Nephron progenitor cell (in vitro differentiated cells): ENCODE results near the gene GABBR1.
"Not testable (repeated sequence)": the region's sequence is repeated elsewhere in the genome, so short reads cannot be mapped to it uniquely, and the experiment has no call there.

Experiments
- DNase-seq: peaks from one replicate; pipeline ENCODE4 v3.0.0; 2021
- H3K27ac Mint-ChIP-seq: 2 replicates; pipeline ENCODE4 v1.8.0; 2021; ENCODE audit warnings: mild to moderate bottlenecking, moderate library complexity, mixed read lengths
- H3K27me3 Mint-ChIP-seq: 2 replicates; pipeline ENCODE4 v1.8.0; 2021; ENCODE audit warnings: mild to moderate bottlenecking, low read depth, mixed read lengths; ENCODE audit not compliant: poor library complexity
- H3K36me3 Mint-ChIP-seq: 2 replicates; pipeline ENCODE4 v1.8.0; 2021; ENCODE audit warnings: low read depth, mixed read lengths
- H3K4me1 Mint-ChIP-seq: 2 replicates; pipeline ENCODE4 v1.8.0; 2021; ENCODE audit warnings: mixed read lengths
- H3K4me3 Mint-ChIP-seq: 2 replicates; pipeline ENCODE4 v1.8.0; 2021; ENCODE audit warnings: mild to moderate bottlenecking, moderate library complexity, mixed read lengths
- H3K9me3 Mint-ChIP-seq: 2 replicates; pipeline ENCODE4 v1.8.0; 2021; ENCODE audit warnings: mild to moderate bottlenecking, moderate library complexity, mixed read lengths
- TF ChIP-seq, protein P1 (sequence below): fragments of 200-600 bp; sonication (generic); IDR thresholded peaks from 2 replicates; pipeline ENCODE4 v1.5.0; 2021; ENCODE audit warnings: antibody characterized with exemption

GABBR1 gene

DNA sequence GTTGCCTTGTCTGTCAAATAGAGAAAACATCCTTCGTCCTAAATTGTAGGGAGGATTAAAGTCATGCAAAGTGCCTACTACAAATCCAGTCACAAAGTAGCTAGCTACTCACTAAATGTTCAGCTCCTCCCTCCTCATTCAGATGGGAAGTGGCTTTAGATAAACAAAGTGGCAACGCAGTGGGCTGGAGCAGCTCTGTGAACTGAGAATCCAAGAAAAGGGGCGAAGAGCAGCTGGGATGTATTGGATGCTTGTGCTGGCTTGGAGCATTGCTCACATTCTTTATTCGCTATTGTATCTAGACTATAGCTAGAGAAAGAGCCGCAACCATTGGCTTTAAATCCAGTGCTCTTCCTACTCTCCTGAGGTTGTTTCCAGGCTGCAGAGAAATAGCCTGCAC, 34.2 kb upstream of the GABBR1 start:
- H3K4me3 Mint-ChIP-seq = no peak overlapping the region
- DNase-seq = no peak
- no peaks in the 10 kb centered on the region for H3K36me3 Mint-ChIP-seq
- H3K9me3 Mint-ChIP-seq = no peaks in the 10 kb centered on the region
- H3K27me3 Mint-ChIP-seq = peaks cover 51% of the 10 kb centered on the region
- H3K4me1 Mint-ChIP-seq = peaks cover 37% of the 10 kb centered on the region
- TF ChIP-seq, protein P1, sequence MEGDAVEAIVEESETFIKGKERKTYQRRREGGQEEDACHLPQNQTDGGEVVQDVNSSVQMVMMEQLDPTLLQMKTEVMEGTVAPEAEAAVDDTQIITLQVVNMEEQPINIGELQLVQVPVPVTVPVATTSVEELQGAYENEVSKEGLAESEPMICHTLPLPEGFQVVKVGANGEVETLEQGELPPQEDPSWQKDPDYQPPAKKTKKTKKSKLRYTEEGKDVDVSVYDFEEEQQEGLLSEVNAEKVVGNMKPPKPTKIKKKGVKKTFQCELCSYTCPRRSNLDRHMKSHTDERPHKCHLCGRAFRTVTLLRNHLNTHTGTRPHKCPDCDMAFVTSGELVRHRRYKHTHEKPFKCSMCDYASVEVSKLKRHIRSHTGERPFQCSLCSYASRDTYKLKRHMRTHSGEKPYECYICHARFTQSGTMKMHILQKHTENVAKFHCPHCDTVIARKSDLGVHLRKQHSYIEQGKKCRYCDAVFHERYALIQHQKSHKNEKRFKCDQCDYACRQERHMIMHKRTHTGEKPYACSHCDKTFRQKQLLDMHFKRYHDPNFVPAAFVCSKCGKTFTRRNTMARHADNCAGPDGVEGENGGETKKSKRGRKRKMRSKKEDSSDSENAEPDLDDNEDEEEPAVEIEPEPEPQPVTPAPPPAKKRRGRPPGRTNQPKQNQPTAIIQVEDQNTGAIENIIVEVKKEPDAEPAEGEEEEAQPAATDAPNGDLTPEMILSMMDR = no peak
- no peak overlapping the region for H3K27ac Mint-ChIP-seq

- Mint-ChIP-seq H3K27ac (no peak overlapping the region), H3K9me3 (no peaks in the 10 kb centered on the region), H3K4me3 (no peak overlapping the region), H3K36me3 (no peaks in the 10 kb centered on the region), H3K27me3 (peaks cover 54% of the 10 kb centered on the region), H3K4me1 (peaks cover 37% of the 10 kb centered on the region)
- DNase-seq = no peak
- TF ChIP-seq, protein P1 = no peak
These were observed 33.8 kb upstream of the GABBR1 start for GRCh38 chr6:29666826-29667130.

- TF ChIP-seq, protein P1 = no peak
- Mint-ChIP-seq H3K27me3 (peaks cover 57% of the 10 kb centered on the region), H3K36me3 (no peaks in the 10 kb centered on the region), H3K4me1 (peaks cover 37% of the 10 kb centered on the region), H3K27ac (peak overlapping the region; percentile 39), H3K9me3 (no peaks in the 10 kb centered on the region), H3K4me3 (no peak overlapping the region)
- no peak for DNase-seq
These were observed 33.2 kb upstream of the GABBR1 start for GRCh38 chr6:29665942-29666825.

DNA sequence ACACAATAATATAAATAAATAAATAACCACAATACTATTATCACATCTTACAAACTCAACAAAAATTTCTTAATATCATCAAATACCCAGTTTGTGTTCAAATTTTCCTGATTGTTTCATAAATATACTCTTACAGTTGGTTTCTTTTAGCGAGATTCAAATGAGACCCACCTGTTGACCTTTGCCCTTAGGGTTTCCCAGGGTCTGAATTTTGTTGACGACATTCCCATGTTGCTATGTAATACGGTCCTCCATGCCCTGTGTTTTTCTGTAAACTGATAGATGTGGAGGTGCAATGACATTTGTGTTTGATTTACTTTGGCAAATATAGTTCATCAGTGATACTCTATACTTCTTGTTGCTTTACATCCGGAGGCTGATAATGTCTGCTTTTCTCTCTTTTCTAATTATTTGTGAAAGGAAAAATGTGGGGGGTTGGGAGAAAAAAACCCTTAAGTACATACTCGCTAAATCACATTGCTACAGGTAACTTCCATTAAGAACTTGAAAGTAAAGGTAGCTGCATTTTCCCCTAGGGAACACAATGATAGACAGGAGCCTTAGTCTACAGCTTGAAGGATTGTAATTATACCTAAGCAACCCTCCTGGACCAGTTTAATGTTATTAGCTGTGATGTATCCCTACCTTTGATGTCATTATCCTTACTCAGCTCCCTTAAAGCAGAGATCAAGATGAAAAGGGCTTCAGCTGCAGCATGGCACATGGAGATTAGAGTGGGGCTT, 30.5 kb upstream of the GABBR1 start:
- H3K4me1 Mint-ChIP-seq = peaks cover 32% of the 10 kb centered on the region
- DNase-seq = no peak
- TF ChIP-seq, protein P1 = no peak
- no peak overlapping the region for H3K4me3 Mint-ChIP-seq
- no peaks in the 10 kb centered on the region for H3K36me3 Mint-ChIP-seq
- no peaks in the 10 kb centered on the region for H3K9me3 Mint-ChIP-seq
- peaks cover 47% of the 10 kb centered on the region for H3K27me3 Mint-ChIP-seq
- H3K27ac Mint-ChIP-seq = no peak overlapping the region

DNA sequence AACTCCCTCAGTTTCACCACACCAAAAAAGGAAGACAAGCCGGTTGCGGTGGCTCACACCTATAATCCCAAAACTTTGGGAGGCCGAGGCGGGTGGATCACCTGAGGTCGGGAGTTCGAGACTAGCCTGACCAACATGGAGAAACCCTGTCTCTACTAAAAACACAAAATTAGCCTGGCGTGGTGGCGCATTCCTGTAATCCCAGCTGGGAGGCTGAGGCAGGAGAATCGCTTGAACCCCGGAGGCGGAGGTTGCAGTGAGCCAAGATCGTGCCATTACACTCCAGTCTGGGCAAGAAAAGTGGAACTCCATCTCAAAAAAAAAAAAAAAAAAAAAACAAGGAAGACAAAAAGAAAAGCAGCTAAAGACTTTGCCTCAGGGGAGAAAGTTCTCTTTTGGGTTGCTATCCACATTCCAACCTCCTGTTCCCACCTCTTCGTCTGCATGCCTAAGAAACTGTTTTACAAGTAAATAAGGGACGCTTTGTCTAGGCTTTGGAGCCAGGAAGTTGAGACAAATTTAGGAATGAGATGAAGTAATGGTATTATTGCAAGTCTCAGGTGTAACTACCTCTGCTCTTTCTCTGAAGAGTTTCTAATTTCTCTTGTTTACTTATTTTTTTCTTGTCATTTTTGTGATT, 28.6 kb upstream of the GABBR1 start:
- H3K9me3 Mint-ChIP-seq, H3K4me3 Mint-ChIP-seq, H3K36me3 Mint-ChIP-seq, DNase-seq, H3K27ac Mint-ChIP-seq: not testable (repeated sequence)
- peaks cover 25% of the 10 kb centered on the region for H3K4me1 Mint-ChIP-seq
- H3K27me3 Mint-ChIP-seq = peaks cover 38% of the 10 kb centered on the region

DNA sequence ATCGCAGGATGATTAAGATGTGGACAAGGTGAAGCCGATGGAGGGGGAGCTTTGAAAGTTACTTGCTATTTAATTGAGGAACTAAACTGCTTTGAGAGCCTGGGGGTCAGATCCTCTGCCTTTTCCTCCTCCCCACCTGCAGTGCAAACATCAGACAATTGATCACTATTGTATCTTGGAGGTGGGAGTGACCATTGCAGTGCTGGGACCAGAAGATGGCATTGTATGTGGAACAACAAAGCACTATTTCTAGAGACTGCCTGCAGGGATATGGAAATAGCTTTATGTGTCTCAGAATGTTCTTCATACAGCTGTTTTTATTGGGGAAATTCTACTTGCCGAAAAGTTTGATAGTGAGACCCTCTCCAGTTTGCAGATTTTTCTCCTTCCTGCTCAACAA, 28.1 kb upstream of the GABBR1 start:
- no peaks in the 10 kb centered on the region for H3K36me3 Mint-ChIP-seq
- no peaks in the 10 kb centered on the region for H3K9me3 Mint-ChIP-seq
- TF ChIP-seq, protein P1 = no peak
- no peak overlapping the region for H3K27ac Mint-ChIP-seq
- no peak overlapping the region for H3K4me3 Mint-ChIP-seq
- peaks cover 26% of the 10 kb centered on the region for H3K4me1 Mint-ChIP-seq
- DNase-seq = no peak
- H3K27me3 Mint-ChIP-seq = peaks cover 36% of the 10 kb centered on the region
